Caco-2 (cell line): ENCODE results near the gene RCC2. TPM values are rescaled to one million over a fixed set of nuclear protein-coding genes. Genes with fewer than 3 reads are reported as not detected.

ENCODE experiments used
- BruUV-seq: library from RNA; stranded (reverse); fragments of 400-500 nt; replicated peaks from 2 replicates; lab custom pipeline; 2021; lab: Mats Ljungman, UMichigan
- CTCF ChIA-PET: fragments of 300-600 bp; sonication (Branson Sonifier 250); formaldehyde crosslinking; loops from one replicate; lab custom pipeline; 2022; ENCODE audit warnings: antibody characterized with exemption; lab: Charles Lee
- POLR2A ChIA-PET: fragments of 300-600 bp; sonication (Branson Sonifier 250); formaldehyde crosslinking; loops from one replicate; lab custom pipeline; 2022; ENCODE audit warnings: antibody characterized with exemption; lab: Charles Lee
- DNase-seq, 2 experiments: peaks; one replicate each; pipeline versions ENCODE4 v3.0.0 to v3.0.0-alpha.2; 2020 to 2022
- H3K27me3 ChIP-seq: replicated peaks from 2 replicates; pipeline ENCODE4 v1.6.0; 2011; ENCODE audit warnings: low read length; ENCODE audit not compliant: control insufficient read depth, insufficient read depth
- H3K36me3 ChIP-seq: 2 replicates; pipeline ENCODE4 v1.5.1; 2011; ENCODE audit warnings: low read length; ENCODE audit not compliant: control insufficient read depth, insufficient read depth
- H3K4me1 ChIP-seq: fragments of 250-450 bp; sonication (Bioruptor Pico); 2 replicates; pipeline ENCODE4 v1.5.1; 2020; ENCODE audit warnings: mild to moderate bottlenecking
- H3K4me3 ChIP-seq: 2 replicates; pipeline ENCODE4 v1.5.1; 2011; ENCODE audit warnings: low read depth, mild to moderate bottlenecking, control low read depth, low read length
- H3K9me3 ChIP-seq: fragments of 250-450 bp; sonication (Bioruptor Pico); 2 replicates; pipeline ENCODE4 v1.5.1; 2020; ENCODE audit warnings: mild to moderate bottlenecking, moderate library complexity
- H3K27ac Mint-ChIP-seq: one replicate; pipeline ENCODE4 v1.8.0; 2022; ENCODE audit warnings: mixed read lengths; ENCODE audit not compliant: unreplicated experiment
- H3K27me3 Mint-ChIP-seq: one replicate; pipeline ENCODE4 v1.8.0; 2022; ENCODE audit warnings: mixed read lengths; ENCODE audit not compliant: insufficient read depth, unreplicated experiment
- H3K36me3 Mint-ChIP-seq: one replicate; pipeline ENCODE4 v1.8.0; 2022; ENCODE audit warnings: mild to moderate bottlenecking, mixed read lengths; ENCODE audit not compliant: insufficient read depth, unreplicated experiment
- H3K4me1 Mint-ChIP-seq: one replicate; pipeline ENCODE4 v1.8.0; 2022; ENCODE audit warnings: low read depth, mixed read lengths; ENCODE audit not compliant: unreplicated experiment
- H3K4me3 Mint-ChIP-seq: one replicate; pipeline ENCODE4 v1.8.0; 2022; ENCODE audit warnings: mild to moderate bottlenecking, moderate library complexity, mixed read lengths; ENCODE audit not compliant: unreplicated experiment
- H3K9me3 Mint-ChIP-seq: one replicate; pipeline ENCODE4 v1.8.0; 2022; ENCODE audit warnings: mixed read lengths; ENCODE audit not compliant: unreplicated experiment
- intact Hi-C: fragments of 100-400 bp; cut with micrococcal nuclease; formaldehyde crosslinking; loops from one replicate; pipeline ENCODE4 v1.10.0; 2022; ENCODE audit not compliant: unreplicated experiment
- total RNA-seq: library from RNA; stranded (reverse); gene quantifications from 2 replicates; pipeline ENCODE4 v1.2.3, GENCODE V29; 2022
- TF ChIP-seq, protein P1 (sequence below), 2 experiments: fragments of 200-600 bp in 1 of 2; IDR thresholded peaks; 1 replicate in 1 of 2; 2 replicates in 1 of 2; pipeline versions ENCODE4 v1.5.1 to v1.8.0; 2011 to 2022; ENCODE audit warnings: antibody characterized with exemption in 1 of 2, control low read depth in 1 of 2, inconsistent platforms in 1 of 2, low read depth in 1 of 2, low read length in 1 of 2, mild to moderate bottlenecking in 1 of 2, moderate library complexity in 1 of 2; ENCODE audit not compliant: insufficient read depth in 1 of 2, severe bottlenecking in 1 of 2, unreplicated experiment in 1 of 2

RCC2 gene
- total RNA-seq, 1 experiment from 2014 or later: 103 TPM

DNA sequence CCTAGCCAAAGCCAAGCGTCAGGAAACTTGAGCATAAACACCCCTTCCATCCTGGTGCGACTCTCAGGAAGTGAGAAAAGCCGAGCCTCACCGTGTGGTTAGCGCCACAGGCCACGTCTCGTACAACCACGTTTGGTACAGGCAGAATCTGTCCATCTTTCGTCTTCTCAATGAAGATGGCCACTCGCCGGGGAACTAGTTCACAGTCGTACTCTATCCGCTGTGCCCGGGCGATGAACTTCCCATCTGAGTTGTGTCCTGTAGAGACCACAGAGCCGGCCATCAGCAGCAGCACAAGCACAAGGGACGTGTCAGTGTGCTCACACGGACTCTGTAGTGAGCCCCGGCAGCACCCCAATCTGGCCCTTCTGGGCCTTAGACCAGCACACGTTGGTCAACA, 23.1 kb downstream of the RCC2 start:
- no peaks in the 10 kb centered on the region for H3K9me3 ChIP-seq
- intact Hi-C loops: no loop called here
- Mint-ChIP-seq H3K4me3 (no peak overlapping the region), H3K27ac (no peak overlapping the region), H3K9me3 (no peaks in the 10 kb centered on the region), H3K36me3 (peaks cover 92% of the 10 kb centered on the region), H3K4me1 (no peaks in the 10 kb centered on the region), H3K27me3 (no peaks in the 10 kb centered on the region)
- no peak overlapping the region for H3K4me3 ChIP-seq
- no peak for DNase-seq
- ChIA-PET POLR2A (no interaction called here), CTCF (no interaction called here)
- H3K4me1 ChIP-seq: no peaks in the 10 kb centered on the region
- TF ChIP-seq, protein P1, sequence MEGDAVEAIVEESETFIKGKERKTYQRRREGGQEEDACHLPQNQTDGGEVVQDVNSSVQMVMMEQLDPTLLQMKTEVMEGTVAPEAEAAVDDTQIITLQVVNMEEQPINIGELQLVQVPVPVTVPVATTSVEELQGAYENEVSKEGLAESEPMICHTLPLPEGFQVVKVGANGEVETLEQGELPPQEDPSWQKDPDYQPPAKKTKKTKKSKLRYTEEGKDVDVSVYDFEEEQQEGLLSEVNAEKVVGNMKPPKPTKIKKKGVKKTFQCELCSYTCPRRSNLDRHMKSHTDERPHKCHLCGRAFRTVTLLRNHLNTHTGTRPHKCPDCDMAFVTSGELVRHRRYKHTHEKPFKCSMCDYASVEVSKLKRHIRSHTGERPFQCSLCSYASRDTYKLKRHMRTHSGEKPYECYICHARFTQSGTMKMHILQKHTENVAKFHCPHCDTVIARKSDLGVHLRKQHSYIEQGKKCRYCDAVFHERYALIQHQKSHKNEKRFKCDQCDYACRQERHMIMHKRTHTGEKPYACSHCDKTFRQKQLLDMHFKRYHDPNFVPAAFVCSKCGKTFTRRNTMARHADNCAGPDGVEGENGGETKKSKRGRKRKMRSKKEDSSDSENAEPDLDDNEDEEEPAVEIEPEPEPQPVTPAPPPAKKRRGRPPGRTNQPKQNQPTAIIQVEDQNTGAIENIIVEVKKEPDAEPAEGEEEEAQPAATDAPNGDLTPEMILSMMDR (IDR thresholded peaks at IDR 0.05; ENCODE audit: insufficient read depth in 1 of 2, low read depth in 1 of 2, low read length in 1 of 2, severe bottlenecking in 1 of 2, unreplicated experiment in 1 of 2): no peak
- peaks cover 2% of the 10 kb centered on the region for H3K36me3 ChIP-seq
- no TSS peak for BruUV-seq
- no peaks in the 10 kb centered on the region for H3K27me3 ChIP-seq

GRCh38 chr1:17414022-17414421, 25.5 kb downstream of the RCC2 start:
- Histone ChIP-seq H3K4me3 (no peak overlapping the region), H3K27me3 (no peaks in the 10 kb centered on the region), H3K4me1 (no peaks in the 10 kb centered on the region), H3K36me3 (peaks cover 4% of the 10 kb centered on the region; the same call in 1 of the 2 replicates), H3K9me3 (no peaks in the 10 kb centered on the region)
- Mint-ChIP-seq H3K4me1 (no peaks in the 10 kb centered on the region), H3K27ac (no peak overlapping the region), H3K36me3 (peaks cover 93% of the 10 kb centered on the region), H3K4me3 (no peak overlapping the region), H3K9me3 (no peaks in the 10 kb centered on the region), H3K27me3 (no peaks in the 10 kb centered on the region)
- TF ChIP-seq, protein P1 (IDR thresholded peaks at IDR 0.05; ENCODE audit: insufficient read depth in 1 of 2, low read depth in 1 of 2, low read length in 1 of 2, severe bottlenecking in 1 of 2, unreplicated experiment in 1 of 2): no peak
- no peak for DNase-seq
- ChIA-PET CTCF (no interaction called here), POLR2A (no interaction called here)
- no TSS peak for BruUV-seq
- intact Hi-C loops: no loop called here

GRCh38 chr1:17412093-17412870, 27.2 kb downstream of the RCC2 start:
- POLR2A ChIA-PET: no interaction called here
- TF ChIP-seq, protein P1 (IDR thresholded peaks at IDR 0.05; ENCODE audit: insufficient read depth in 1 of 2, low read depth in 1 of 2, low read length in 1 of 2, severe bottlenecking in 1 of 2, unreplicated experiment in 1 of 2): no peak
- peak; percentile 6 to 45 for DNase-seq
- no peaks in the 10 kb centered on the region for H3K4me1 Mint-ChIP-seq
- no peaks in the 10 kb centered on the region for H3K4me1 ChIP-seq
- no peak overlapping the region for H3K4me3 ChIP-seq
- intact Hi-C loops: no loop called here
- H3K36me3 ChIP-seq: peaks cover 4% of the 10 kb centered on the region; the same call in 1 of the 2 replicates
- no peak overlapping the region for H3K27ac Mint-ChIP-seq
- H3K27me3 ChIP-seq: no peaks in the 10 kb centered on the region
- peaks cover 92% of the 10 kb centered on the region for H3K36me3 Mint-ChIP-seq
- H3K4me3 Mint-ChIP-seq: no peak overlapping the region
- H3K9me3 Mint-ChIP-seq: no peaks in the 10 kb centered on the region
- no TSS peak for BruUV-seq
- no peaks in the 10 kb centered on the region for H3K9me3 ChIP-seq
- H3K27me3 Mint-ChIP-seq: no peaks in the 10 kb centered on the region
- CTCF ChIA-PET: no interaction called here
